Activated CD4-positive, alpha-beta T cell treated with anti-CD3 and anti-CD28 coated beads for 24 hours (primary cell): ENCODE results near the gene MYO16.
"Not testable (repeated sequence)": the region's sequence is repeated elsewhere in the genome, so short reads cannot be mapped to it uniquely, and the experiment has no call there.

Experiments used
- DNase-seq, 2 donors: peaks; one replicate each; pipeline ENCODE4 v3.0.0-alpha.2; 2020; ENCODE audit warnings: low read depth in 2 of 2

Gene MYO16

GRCh38 chr13:108895220-108895704 lies 265.9 kb downstream of the MYO16 start:
- no peak for DNase-seq

- no peak for DNase-seq
Measured at GRCh38 chr13:108897955-108898354, 268.5 kb downstream of the MYO16 start.

- DNase-seq, result no peak
Measured at GRCh38 chr13:108902405-108903155, 273.2 kb downstream of the MYO16 start.

GRCh38 chr13:108903613-108904012 lies 274.2 kb downstream of the MYO16 start:
- no peak for DNase-seq

- DNase-seq, result no peak
Measured at GRCh38 chr13:108911807-108912206, 282.4 kb downstream of the MYO16 start.

- not testable (repeated sequence) for DNase-seq
Measured at GRCh38 chr13:108913731-108914130, 284.3 kb downstream of the MYO16 start.

GRCh38 chr13:108915095-108915633 lies 285.8 kb downstream of the MYO16 start:
- no peak for DNase-seq

GRCh38 chr13:108915634-108916512 lies 286.5 kb downstream of the MYO16 start:
- DNase-seq, result peak; percentile 73 to 76

GRCh38 chr13:108917581-108917980 lies 288.2 kb downstream of the MYO16 start:
- no peak for DNase-seq

- DNase-seq, result no peak
Measured at GRCh38 chr13:108919036-108919907, 289.9 kb downstream of the MYO16 start.

- no peak for DNase-seq
Measured at GRCh38 chr13:108920137-108920536, 290.7 kb downstream of the MYO16 start.

- DNase-seq, result no peak
Measured at GRCh38 chr13:108921238-108921637, 291.8 kb downstream of the MYO16 start.

GRCh38 chr13:108922108-108922507 lies 292.7 kb downstream of the MYO16 start:
- no peak for DNase-seq

GRCh38 chr13:108923386-108924047 lies 294.1 kb downstream of the MYO16 start:
- no peak for DNase-seq

GRCh38 chr13:108924134-108924533 lies 294.7 kb downstream of the MYO16 start:
- DNase-seq, result no peak

- DNase-seq, result no peak
Measured at GRCh38 chr13:108924541-108924940, 295.1 kb downstream of the MYO16 start.

- no peak for DNase-seq
Measured at GRCh38 chr13:108925070-108925469, 295.7 kb downstream of the MYO16 start.

GRCh38 chr13:108926862-108927261 lies 297.5 kb downstream of the MYO16 start:
- no peak for DNase-seq

- no peak for DNase-seq
Measured at GRCh38 chr13:108927615-108928014, 298.2 kb downstream of the MYO16 start.

GRCh38 chr13:108929532-108930206 lies 300.3 kb downstream of the MYO16 start:
- no peak for DNase-seq
